ENCODE results near the gene SPOUT1. TPM values are rescaled to one million over a fixed set of nuclear protein-coding genes. Genes with fewer than 3 reads are reported as not detected.

Gene SPOUT1
- total and polyA plus RNA-seq, 2 of the 13 experiments (the other 11 are each of a cell fraction or from before 2014, with no cell fraction given) = 39.0 to 45.8 TPM

DNA sequence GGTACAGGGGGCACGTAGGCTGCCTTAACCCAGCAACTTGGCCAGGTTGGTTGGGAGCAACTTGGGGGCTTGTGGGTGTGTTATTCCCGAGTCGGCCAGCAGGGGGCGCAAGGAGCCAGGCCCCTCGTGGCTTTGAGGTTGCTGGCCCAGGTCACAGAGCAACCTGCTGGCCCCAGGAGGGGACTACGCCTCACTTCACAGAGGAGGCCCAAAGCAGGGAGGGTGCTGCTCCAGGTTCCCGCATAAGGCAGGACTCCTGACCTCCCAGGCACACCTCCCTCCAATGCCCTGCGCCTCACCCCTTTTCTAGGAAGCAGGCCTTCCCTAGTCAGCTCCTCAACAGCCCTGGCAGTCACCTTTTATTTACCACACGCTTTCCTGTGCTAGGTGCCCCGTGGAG lies 34.1 kb upstream of the SPOUT1 start (continued):
- TF ChIP-seq ZNF292 (CRISPR knock-in tag; IDR thresholded peaks at IDR 0.05; ENCODE audit: borderline replicate concordance, low read depth) = peak; percentile 43; the same call in 1 of the 2 replicates
- TF ChIP-seq TAF15 (IDR thresholded peaks at IDR 0.05; ENCODE audit: low read depth, low read length, poor library complexity, severe bottlenecking) = no peak
- peak; percentile 50; the same call in 1 of the 2 replicates for TF ChIP-seq DMAP1 (CRISPR knock-in tag; IDR thresholded peaks at IDR 0.05)
- 0 out of 2 replicates have a peak, but pooled peaks have one; percentile 72 for TF ChIP-seq ZNF773 (CRISPR knock-in tag; IDR thresholded peaks at IDR 0.05; ENCODE audit: borderline replicate concordance)
- TF ChIP-seq ZNF780A (CRISPR knock-in tag; IDR thresholded peaks at IDR 0.05) = no peak
- TF ChIP-seq SMAD1 (CRISPR knock-in tag; IDR thresholded peaks at IDR 0.05; ENCODE audit: borderline replicate concordance, low read depth) = no peak
- no peak for TF ChIP-seq HNRNPK (IDR thresholded peaks at IDR 0.05; ENCODE audit: low read depth, low read length, poor library complexity, severe bottlenecking)
- TF ChIP-seq ZNF598 (CRISPR knock-in tag; IDR thresholded peaks at IDR 0.05; ENCODE audit: borderline replicate concordance) = 0 out of 2 replicates have a peak, but pooled peaks have one; percentile 61
- TF ChIP-seq LCORL (IDR thresholded peaks at IDR 0.05) = no peak
- TF ChIP-seq LCORL (CRISPR knock-in tag; IDR thresholded peaks at IDR 0.05) = peak; percentile 85
- TF ChIP-seq, protein P1, sequence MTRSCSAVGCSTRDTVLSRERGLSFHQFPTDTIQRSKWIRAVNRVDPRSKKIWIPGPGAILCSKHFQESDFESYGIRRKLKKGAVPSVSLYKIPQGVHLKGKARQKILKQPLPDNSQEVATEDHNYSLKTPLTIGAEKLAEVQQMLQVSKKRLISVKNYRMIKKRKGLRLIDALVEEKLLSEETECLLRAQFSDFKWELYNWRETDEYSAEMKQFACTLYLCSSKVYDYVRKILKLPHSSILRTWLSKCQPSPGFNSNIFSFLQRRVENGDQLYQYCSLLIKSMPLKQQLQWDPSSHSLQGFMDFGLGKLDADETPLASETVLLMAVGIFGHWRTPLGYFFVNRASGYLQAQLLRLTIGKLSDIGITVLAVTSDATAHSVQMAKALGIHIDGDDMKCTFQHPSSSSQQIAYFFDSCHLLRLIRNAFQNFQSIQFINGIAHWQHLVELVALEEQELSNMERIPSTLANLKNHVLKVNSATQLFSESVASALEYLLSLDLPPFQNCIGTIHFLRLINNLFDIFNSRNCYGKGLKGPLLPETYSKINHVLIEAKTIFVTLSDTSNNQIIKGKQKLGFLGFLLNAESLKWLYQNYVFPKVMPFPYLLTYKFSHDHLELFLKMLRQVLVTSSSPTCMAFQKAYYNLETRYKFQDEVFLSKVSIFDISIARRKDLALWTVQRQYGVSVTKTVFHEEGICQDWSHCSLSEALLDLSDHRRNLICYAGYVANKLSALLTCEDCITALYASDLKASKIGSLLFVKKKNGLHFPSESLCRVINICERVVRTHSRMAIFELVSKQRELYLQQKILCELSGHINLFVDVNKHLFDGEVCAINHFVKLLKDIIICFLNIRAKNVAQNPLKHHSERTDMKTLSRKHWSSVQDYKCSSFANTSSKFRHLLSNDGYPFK (CRISPR knock-in tag; IDR thresholded peaks at IDR 0.05; ENCODE audit: borderline replicate concordance) = no peak
- no peak for TF ChIP-seq SIN3A (IDR thresholded peaks at IDR 0.05; ENCODE audit: borderline replicate concordance, low read depth, low read length)
- TF ChIP-seq GFI1 (CRISPR knock-in tag; IDR thresholded peaks at IDR 0.05; ENCODE audit: borderline replicate concordance) = no peak
- TF ChIP-seq, protein P2, sequence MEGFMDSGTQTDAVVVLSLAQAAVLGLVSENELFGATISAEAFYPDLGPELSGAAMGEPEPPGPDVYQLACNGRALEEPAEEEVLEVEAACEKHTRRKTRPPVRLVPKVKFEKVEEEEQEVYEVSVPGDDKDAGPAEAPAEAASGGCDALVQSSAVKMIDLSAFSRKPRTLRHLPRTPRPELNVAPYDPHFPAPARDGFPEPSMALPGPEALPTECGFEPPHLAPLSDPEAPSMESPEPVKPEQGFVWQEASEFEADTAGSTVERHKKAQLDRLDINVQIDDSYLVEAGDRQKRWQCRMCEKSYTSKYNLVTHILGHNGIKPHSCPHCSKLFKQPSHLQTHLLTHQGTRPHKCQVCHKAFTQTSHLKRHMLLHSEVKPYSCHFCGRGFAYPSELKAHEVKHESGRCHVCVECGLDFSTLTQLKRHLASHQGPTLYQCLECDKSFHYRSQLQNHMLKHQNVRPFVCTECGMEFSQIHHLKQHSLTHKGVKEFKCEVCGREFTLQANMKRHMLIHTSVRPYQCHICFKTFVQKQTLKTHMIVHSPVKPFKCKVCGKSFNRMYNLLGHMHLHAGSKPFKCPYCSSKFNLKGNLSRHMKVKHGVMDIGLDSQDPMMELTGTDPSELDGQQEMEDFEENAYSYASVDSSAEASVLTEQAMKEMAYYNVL (CRISPR knock-in tag; IDR thresholded peaks at IDR 0.05; ENCODE audit: borderline replicate concordance) = 0 out of 2 replicates have a peak, but pooled peaks have one; percentile 20
- TF ChIP-seq, protein P3, sequence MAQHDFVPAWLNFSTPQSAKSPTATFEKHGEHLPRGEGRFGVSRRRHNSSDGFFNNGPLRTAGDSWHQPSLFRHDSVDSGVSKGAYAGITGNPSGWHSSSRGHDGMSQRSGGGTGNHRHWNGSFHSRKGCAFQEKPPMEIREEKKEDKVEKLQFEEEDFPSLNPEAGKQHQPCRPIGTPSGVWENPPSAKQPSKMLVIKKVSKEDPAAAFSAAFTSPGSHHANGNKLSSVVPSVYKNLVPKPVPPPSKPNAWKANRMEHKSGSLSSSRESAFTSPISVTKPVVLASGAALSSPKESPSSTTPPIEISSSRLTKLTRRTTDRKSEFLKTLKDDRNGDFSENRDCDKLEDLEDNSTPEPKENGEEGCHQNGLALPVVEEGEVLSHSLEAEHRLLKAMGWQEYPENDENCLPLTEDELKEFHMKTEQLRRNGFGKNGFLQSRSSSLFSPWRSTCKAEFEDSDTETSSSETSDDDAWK (CRISPR knock-in tag; IDR thresholded peaks at IDR 0.05) = no peak
- TF ChIP-seq, protein P4, sequence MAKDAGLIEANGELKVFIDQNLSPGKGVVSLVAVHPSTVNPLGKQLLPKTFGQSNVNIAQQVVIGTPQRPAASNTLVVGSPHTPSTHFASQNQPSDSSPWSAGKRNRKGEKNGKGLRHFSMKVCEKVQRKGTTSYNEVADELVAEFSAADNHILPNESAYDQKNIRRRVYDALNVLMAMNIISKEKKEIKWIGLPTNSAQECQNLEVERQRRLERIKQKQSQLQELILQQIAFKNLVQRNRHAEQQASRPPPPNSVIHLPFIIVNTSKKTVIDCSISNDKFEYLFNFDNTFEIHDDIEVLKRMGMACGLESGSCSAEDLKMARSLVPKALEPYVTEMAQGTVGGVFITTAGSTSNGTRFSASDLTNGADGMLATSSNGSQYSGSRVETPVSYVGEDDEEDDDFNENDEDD (CRISPR knock-in tag; IDR thresholded peaks at IDR 0.05; ENCODE audit: borderline replicate concordance) = no peak
- no peak for TF ChIP-seq ZNF382 (CRISPR knock-in tag; IDR thresholded peaks at IDR 0.05; ENCODE audit: borderline replicate concordance)
- 0 out of 2 replicates have a peak, but pooled peaks have one; percentile 68 for TF ChIP-seq ERF (CRISPR knock-in tag; IDR thresholded peaks at IDR 0.05)
- TF ChIP-seq ZNF350 (CRISPR knock-in tag; IDR thresholded peaks at IDR 0.05; ENCODE audit: borderline replicate concordance, low read depth) = no peak; the same call in 1 of the 2 replicates
- no peak for TF ChIP-seq ZNF441 (CRISPR knock-in tag; IDR thresholded peaks at IDR 0.05; ENCODE audit: borderline replicate concordance)
- peak; percentile 48; the same call in 1 of the 2 replicates for TF ChIP-seq SAP130 (CRISPR knock-in tag; IDR thresholded peaks at IDR 0.05; ENCODE audit: low read depth)
- no peak for TF ChIP-seq SAFB2 (CRISPR knock-in tag; IDR thresholded peaks at IDR 0.05; ENCODE audit: borderline replicate concordance, low read depth)
